Lower leg skin (tissue), 3 donors: ENCODE data around the gene SLX9.

Source experiments
- CTCF ChIP-seq, 3 donors: fragments of 450-650 bp; IDR thresholded peaks; one replicate each; pipeline ENCODE4 v1.5.1; 2016; ENCODE audit warnings: antibody characterized with exemption in 3 of 3, mild to moderate bottlenecking in 3 of 3, moderate library complexity in 2 of 3
- POLR2A ChIP-seq, 2 donors: fragments of 450-650 bp; IDR thresholded peaks; one replicate each; pipeline ENCODE4 v1.6.1; 2016 to 2017; ENCODE audit warnings: antibody characterized with exemption in 2 of 2, mild to moderate bottlenecking in 1 of 2, moderate library complexity in 1 of 2

GRCh38 chr21:44904141-44904923, 35.5 kb upstream of the SLX9 start:
- TF ChIP-seq CTCF (IDR thresholded peaks at IDR 0.05): no peak
- TF ChIP-seq POLR2A (IDR thresholded peaks at IDR 0.05): no peak
